ENCODE results near the gene ARID3B.

DNA sequence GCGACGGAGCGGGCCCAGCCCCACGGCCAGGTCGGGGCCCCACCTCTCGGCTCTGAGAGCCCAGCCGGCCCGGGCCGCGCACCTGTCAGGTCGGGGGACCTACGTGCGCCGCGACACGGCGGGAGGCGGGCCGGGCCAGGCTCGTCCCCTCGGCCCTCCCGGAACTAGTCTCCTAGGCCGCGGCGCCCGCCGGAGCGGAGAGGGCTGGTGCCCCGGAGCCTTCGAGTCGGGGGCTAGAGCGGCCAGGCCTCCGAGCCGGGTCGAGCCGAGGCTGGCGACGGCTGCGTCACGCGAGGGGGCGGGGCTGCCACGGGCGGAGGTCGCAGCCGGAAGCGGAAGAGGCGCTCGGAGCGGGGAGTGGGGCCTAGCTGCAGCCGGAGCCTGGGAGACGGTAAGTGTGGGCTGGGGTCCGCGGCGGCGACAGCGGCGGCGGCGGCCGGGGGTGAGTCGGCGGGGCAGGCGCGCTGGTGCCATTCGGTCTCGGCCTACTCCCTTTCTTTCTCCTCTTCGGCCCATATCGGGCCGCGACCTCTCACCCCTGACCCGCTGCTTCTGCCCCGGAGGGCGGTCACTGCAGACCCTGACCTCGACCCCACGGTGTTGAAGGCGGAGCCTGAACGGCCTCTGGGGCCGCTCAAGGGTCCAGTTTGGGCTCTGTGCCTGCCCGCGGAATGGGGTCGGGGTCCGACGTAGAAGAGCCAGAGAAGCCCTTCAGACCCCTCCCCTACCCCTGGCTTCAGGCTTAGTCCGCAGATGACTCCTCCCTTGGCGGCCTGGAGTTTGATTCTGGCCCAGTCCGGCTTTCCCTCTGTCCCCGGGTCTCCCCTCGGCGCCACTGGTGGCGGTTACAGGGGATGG lies 74.7 kb downstream of the ARID3B start, which contains the start of gene CLK3:
- TF ChIP-seq, protein P1, sequence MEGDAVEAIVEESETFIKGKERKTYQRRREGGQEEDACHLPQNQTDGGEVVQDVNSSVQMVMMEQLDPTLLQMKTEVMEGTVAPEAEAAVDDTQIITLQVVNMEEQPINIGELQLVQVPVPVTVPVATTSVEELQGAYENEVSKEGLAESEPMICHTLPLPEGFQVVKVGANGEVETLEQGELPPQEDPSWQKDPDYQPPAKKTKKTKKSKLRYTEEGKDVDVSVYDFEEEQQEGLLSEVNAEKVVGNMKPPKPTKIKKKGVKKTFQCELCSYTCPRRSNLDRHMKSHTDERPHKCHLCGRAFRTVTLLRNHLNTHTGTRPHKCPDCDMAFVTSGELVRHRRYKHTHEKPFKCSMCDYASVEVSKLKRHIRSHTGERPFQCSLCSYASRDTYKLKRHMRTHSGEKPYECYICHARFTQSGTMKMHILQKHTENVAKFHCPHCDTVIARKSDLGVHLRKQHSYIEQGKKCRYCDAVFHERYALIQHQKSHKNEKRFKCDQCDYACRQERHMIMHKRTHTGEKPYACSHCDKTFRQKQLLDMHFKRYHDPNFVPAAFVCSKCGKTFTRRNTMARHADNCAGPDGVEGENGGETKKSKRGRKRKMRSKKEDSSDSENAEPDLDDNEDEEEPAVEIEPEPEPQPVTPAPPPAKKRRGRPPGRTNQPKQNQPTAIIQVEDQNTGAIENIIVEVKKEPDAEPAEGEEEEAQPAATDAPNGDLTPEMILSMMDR (IDR thresholded peaks at IDR 0.05), result peak in 1 of 6 experiments; percentile 6
- TF ChIP-seq POLR2A (IDR thresholded peaks at IDR 0.05), result peak; percentile 75 to 95

All from adrenal gland (tissue), 5 donors.